Suppressor macrophage treated with lipopolysaccharide for 4 hours (primary cell): ENCODE measurements around the gene MRPS25.

ENCODE experiments used
- DNase-seq: peaks from one replicate; pipeline ENCODE4 v3.0.0-alpha.2; 2020

MRPS25 gene

GRCh38 chr3:15064835-15065549 is at the start of gene MRPS25:
Gene MRPS25, minus strand, starts transcription at chr3:15065315. Its CDS starts 121 bp downstream, at chr3:15065194.
- DNase-seq = peak; percentile 94

GRCh38 chr3:15113884-15114283 is 48.8 kb upstream of the MRPS25 start:
- no peak for DNase-seq

GRCh38 chr3:15113471-15113870 is 48.4 kb upstream of the MRPS25 start:
- no peak for DNase-seq

- DNase-seq = no peak
These were observed 46.9 kb upstream of the MRPS25 start for GRCh38 chr3:15112011-15112410.

GRCh38 chr3:15110206-15110605 is 45.1 kb upstream of the MRPS25 start:
- no peak for DNase-seq

GRCh38 chr3:15108869-15109268 is 43.8 kb upstream of the MRPS25 start:
- no peak for DNase-seq

GRCh38 chr3:15108082-15108545 is 43.0 kb upstream of the MRPS25 start:
- peak; percentile 83 for DNase-seq

GRCh38 chr3:15107075-15107947 is 42.2 kb upstream of the MRPS25 start:
- DNase-seq = peak; percentile 20

- peak; percentile 31 for DNase-seq
These were observed 37.7 kb upstream of the MRPS25 start for GRCh38 chr3:15102836-15103235.

GRCh38 chr3:15102256-15102655 is 37.1 kb upstream of the MRPS25 start:
- no peak for DNase-seq

GRCh38 chr3:15099364-15100098 is 34.4 kb upstream of the MRPS25 start:
- no peak for DNase-seq

GRCh38 chr3:15098503-15099363 is 33.6 kb upstream of the MRPS25 start, which contains the start of gene RBSN:
Gene RBSN, minus strand, starts transcription at chr3:15099148. Its CDS starts 3,028 bp downstream, at chr3:15096120.
- peak; percentile 97 for DNase-seq

- DNase-seq = peak; percentile 73
These were observed 32.8 kb upstream of the MRPS25 start for GRCh38 chr3:15097891-15098290.

- peak; percentile 28 for DNase-seq
These were observed 30.9 kb upstream of the MRPS25 start for GRCh38 chr3:15096046-15096445.

GRCh38 chr3:15094187-15094875 is 29.2 kb upstream of the MRPS25 start:
- no peak for DNase-seq

- no peak for DNase-seq
These were observed 27.6 kb upstream of the MRPS25 start for GRCh38 chr3:15092686-15093085.

GRCh38 chr3:15091575-15091974 is 26.5 kb upstream of the MRPS25 start:
- no peak for DNase-seq

GRCh38 chr3:15089201-15089600 is 24.1 kb upstream of the MRPS25 start:
- DNase-seq = no peak

- no peak for DNase-seq
These were observed 21.6 kb upstream of the MRPS25 start for GRCh38 chr3:15086699-15087098.

- DNase-seq = no peak
These were observed 21.1 kb upstream of the MRPS25 start for GRCh38 chr3:15086263-15086662.

- no peak for DNase-seq
These were observed 18.1 kb upstream of the MRPS25 start for GRCh38 chr3:15083252-15083651.
